HepG2 (cell line): ENCODE results near the gene ENTPD2. TPM values are rescaled to one million over a fixed set of nuclear protein-coding genes. Genes with fewer than 3 reads are reported as not detected.

Experiments used
- MIXL1 ChIP-seq: IDR thresholded peaks from 2 replicates; pipeline ENCODE4 v1.6.1; 2016
- NR2C2 ChIP-seq: sonication (generic); formaldehyde crosslinking; IDR thresholded peaks from 2 replicates; pipeline ENCODE4 v1.4.0; 2020; ENCODE audit warnings: missing genetic modification reagents, mild to moderate bottlenecking, moderate library complexity, borderline replicate concordance
- PHF21A ChIP-seq: sonication (generic); formaldehyde crosslinking; IDR thresholded peaks from 2 replicates; pipeline ENCODE4 v1.5.0; 2020; ENCODE audit warnings: mild to moderate bottlenecking, missing genetic modification reagents
- POLR2A ChIP-seq, 2 experiments: IDR thresholded peaks; 2 replicates each; pipeline ENCODE4 v1.6.1; 2011; ENCODE audit warnings: low read depth in 2 of 2, low read length in 2 of 2, mild to moderate bottlenecking in 1 of 2, moderate library complexity in 1 of 2; ENCODE audit not compliant: insufficient read depth in 1 of 2
- PRPF4 ChIP-seq: fragments of 200-400 bp; formaldehyde crosslinking; IDR thresholded peaks from 2 replicates; pipeline ENCODE4 v1.6.1; 2016; ENCODE audit warnings: low read length, low read depth; ENCODE audit not compliant: poor library complexity, severe bottlenecking
- RBFOX2 ChIP-seq: fragments of 200-400 bp; formaldehyde crosslinking; IDR thresholded peaks from 2 replicates; pipeline ENCODE4 v1.6.1; 2017; ENCODE audit warnings: low read depth, mild to moderate bottlenecking, low read length
- SP140L ChIP-seq: sonication (generic); formaldehyde crosslinking; IDR thresholded peaks from 2 replicates; pipeline ENCODE4 v1.4.0; 2020; ENCODE audit warnings: missing genetic modification reagents, borderline replicate concordance
- ZBTB42 ChIP-seq: sonication (generic); formaldehyde crosslinking; IDR thresholded peaks from 2 replicates; pipeline ENCODE4 v1.5.0; 2020; ENCODE audit warnings: mild to moderate bottlenecking, missing genetic modification reagents
- ZFP36L1 ChIP-seq: sonication (generic); formaldehyde crosslinking; IDR thresholded peaks from 2 replicates; pipeline ENCODE4 v1.8.0; 2022; ENCODE audit warnings: mild to moderate bottlenecking, missing genetic modification reagents, moderate library complexity
- ZFP62 ChIP-seq: sonication (generic); formaldehyde crosslinking; IDR thresholded peaks from 2 replicates; pipeline ENCODE4 v1.4.0; 2020; ENCODE audit warnings: missing genetic modification reagents
- ZNF225 ChIP-seq: sonication (generic); formaldehyde crosslinking; IDR thresholded peaks from 2 replicates; pipeline ENCODE4 v1.4.0; 2020; ENCODE audit warnings: mild to moderate bottlenecking, missing genetic modification reagents
- ZNF546 ChIP-seq: sonication (generic); formaldehyde crosslinking; conservative IDR thresholded peaks from 2 replicates; pipeline ENCODE4 v1.8.1; 2023; ENCODE audit warnings: mild to moderate bottlenecking, missing genetic modification reagents
- ZNF589 ChIP-seq: sonication (generic); formaldehyde crosslinking; conservative IDR thresholded peaks from 2 replicates; pipeline ENCODE4 v1.8.0; 2022; ENCODE audit warnings: mild to moderate bottlenecking, moderate library complexity, missing genetic modification reagents
- ZNF7 ChIP-seq: IDR thresholded peaks from 2 replicates; pipeline ENCODE4 v1.6.1; 2016; ENCODE audit warnings: missing biosample characterization, missing genetic modification reagents
- polyA plus RNA-seq, 8 experiments: library from polyadenylated mRNA; depleted of rRNA in 3 of 8; stranded (reverse) in 7 of 8; unstranded in 1 of 8; fragments of >200 nt; fragmentation: Illumina TruSeq in 4 of 8; extraction: Trizol in 4 of 8; gene quantifications; 2 replicates each; pipeline versions ENCODE4 v1.2.1 to v1.2.3, GENCODE V29; 2011 to 2016; ENCODE audit warnings: low read depth in 4 of 8, missing spikeins in 1 of 8, mixed read lengths in 1 of 8; ENCODE audit not compliant: insufficient read depth in 1 of 8
- total RNA-seq, 5 experiments: library from RNA; depleted of rRNA; stranded (reverse); fragments of >200 nt; fragmentation: Illumina TruSeq; extraction: Trizol; gene quantifications; 2 replicates each; pipeline ENCODE4 v1.2.3, GENCODE V29; 2016; ENCODE audit warnings: low read depth in 1 of 5
- TF ChIP-seq, protein P1 (sequence below): sonication (generic); formaldehyde crosslinking; IDR thresholded peaks from 2 replicates; pipeline ENCODE4 v1.4.0; 2020; ENCODE audit warnings: mild to moderate bottlenecking, missing genetic modification reagents, borderline replicate concordance
- TF ChIP-seq, protein P2 (sequence below): IDR thresholded peaks from 2 replicates; pipeline ENCODE4 v1.6.1; 2018; ENCODE audit warnings: missing genetic modification reagents
- TF ChIP-seq, protein P3 (sequence below): sonication (generic); formaldehyde crosslinking; IDR thresholded peaks from 2 replicates; pipeline ENCODE4 v1.4.0; 2020; ENCODE audit warnings: mild to moderate bottlenecking, missing genetic modification reagents
- TF ChIP-seq, protein P4 (sequence below): sonication (generic); formaldehyde crosslinking; IDR thresholded peaks from 2 replicates; pipeline ENCODE4 v1.4.0; 2020; ENCODE audit warnings: missing genetic modification reagents, borderline replicate concordance

The ENTPD2 gene
- total and polyA plus RNA-seq, 2 of the 13 experiments (the other 11 are each of a cell fraction or from before 2014, with no cell fraction given), result 0.95 to 3.2 TPM

GRCh38 chr9:137063311-137064026 is 9.6 kb upstream of the ENTPD2 start (continued):
- TF ChIP-seq, protein P1, sequence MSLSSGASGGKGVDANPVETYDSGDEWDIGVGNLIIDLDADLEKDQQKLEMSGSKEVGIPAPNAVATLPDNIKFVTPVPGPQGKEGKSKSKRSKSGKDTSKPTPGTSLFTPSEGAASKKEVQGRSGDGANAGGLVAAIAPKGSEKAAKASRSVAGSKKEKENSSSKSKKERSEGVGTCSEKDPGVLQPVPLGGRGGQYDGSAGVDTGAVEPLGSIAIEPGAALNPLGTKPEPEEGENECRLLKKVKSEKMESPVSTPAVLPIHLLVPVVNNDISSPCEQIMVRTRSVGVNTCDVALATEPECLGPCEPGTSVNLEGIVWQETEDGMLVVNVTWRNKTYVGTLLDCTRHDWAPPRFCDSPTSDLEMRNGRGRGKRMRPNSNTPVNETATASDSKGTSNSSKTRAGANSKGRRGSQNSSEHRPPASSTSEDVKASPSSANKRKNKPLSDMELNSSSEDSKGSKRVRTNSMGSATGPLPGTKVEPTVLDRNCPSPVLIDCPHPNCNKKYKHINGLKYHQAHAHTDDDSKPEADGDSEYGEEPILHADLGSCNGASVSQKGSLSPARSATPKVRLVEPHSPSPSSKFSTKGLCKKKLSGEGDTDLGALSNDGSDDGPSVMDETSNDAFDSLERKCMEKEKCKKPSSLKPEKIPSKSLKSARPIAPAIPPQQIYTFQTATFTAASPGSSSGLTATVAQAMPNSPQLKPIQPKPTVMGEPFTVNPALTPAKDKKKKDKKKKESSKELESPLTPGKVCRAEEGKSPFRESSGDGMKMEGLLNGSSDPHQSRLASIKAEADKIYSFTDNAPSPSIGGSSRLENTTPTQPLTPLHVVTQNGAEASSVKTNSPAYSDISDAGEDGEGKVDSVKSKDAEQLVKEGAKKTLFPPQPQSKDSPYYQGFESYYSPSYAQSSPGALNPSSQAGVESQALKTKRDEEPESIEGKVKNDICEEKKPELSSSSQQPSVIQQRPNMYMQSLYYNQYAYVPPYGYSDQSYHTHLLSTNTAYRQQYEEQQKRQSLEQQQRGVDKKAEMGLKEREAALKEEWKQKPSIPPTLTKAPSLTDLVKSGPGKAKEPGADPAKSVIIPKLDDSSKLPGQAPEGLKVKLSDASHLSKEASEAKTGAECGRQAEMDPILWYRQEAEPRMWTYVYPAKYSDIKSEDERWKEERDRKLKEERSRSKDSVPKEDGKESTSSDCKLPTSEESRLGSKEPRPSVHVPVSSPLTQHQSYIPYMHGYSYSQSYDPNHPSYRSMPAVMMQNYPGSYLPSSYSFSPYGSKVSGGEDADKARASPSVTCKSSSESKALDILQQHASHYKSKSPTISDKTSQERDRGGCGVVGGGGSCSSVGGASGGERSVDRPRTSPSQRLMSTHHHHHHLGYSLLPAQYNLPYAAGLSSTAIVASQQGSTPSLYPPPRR (CRISPR knock-in tag), result 0 out of 2 replicates have a peak, but pooled peaks have one; percentile 11
- TF ChIP-seq MIXL1 (CRISPR knock-in tag) (no peak), ZNF589 (CRISPR knock-in tag) (no peak), SP140L (no peak), ZBTB42 (0 out of 2 replicates have a peak, but pooled peaks have one; percentile 63), ZNF546 (CRISPR knock-in tag) (0 out of 2 replicates have a peak, but pooled peaks have one; percentile 53), ZNF7 (CRISPR knock-in tag) (no peak), NR2C2 (CRISPR knock-in tag) (no peak), PHF21A (CRISPR knock-in tag) (no peak), PRPF4 (no peak), RBFOX2 (peak; percentile 47; the same call in 1 of the 2 replicates), ZFP36L1 (no peak), POLR2A (IDR thresholded peaks at IDR 0.05; ENCODE audit: insufficient read depth in 1 of 2, low read depth in 2 of 2, low read length in 2 of 2) (no peak), ZNF225 (CRISPR knock-in tag) (no peak), ZFP62 (CRISPR knock-in tag) (no peak)
- TF ChIP-seq, protein P2, sequence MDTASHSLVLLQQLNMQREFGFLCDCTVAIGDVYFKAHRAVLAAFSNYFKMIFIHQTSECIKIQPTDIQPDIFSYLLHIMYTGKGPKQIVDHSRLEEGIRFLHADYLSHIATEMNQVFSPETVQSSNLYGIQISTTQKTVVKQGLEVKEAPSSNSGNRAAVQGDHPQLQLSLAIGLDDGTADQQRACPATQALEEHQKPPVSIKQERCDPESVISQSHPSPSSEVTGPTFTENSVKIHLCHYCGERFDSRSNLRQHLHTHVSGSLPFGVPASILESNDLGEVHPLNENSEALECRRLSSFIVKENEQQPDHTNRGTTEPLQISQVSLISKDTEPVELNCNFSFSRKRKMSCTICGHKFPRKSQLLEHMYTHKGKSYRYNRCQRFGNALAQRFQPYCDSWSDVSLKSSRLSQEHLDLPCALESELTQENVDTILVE (CRISPR knock-in tag), result no peak
- TF ChIP-seq, protein P3, sequence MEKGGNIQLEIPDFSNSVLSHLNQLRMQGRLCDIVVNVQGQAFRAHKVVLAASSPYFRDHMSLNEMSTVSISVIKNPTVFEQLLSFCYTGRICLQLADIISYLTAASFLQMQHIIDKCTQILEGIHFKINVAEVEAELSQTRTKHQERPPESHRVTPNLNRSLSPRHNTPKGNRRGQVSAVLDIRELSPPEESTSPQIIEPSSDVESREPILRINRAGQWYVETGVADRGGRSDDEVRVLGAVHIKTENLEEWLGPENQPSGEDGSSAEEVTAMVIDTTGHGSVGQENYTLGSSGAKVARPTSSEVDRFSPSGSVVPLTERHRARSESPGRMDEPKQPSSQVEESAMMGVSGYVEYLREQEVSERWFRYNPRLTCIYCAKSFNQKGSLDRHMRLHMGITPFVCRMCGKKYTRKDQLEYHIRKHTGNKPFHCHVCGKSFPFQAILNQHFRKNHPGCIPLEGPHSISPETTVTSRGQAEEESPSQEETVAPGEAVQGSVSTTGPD (CRISPR knock-in tag), result no peak
- TF ChIP-seq, protein P4, sequence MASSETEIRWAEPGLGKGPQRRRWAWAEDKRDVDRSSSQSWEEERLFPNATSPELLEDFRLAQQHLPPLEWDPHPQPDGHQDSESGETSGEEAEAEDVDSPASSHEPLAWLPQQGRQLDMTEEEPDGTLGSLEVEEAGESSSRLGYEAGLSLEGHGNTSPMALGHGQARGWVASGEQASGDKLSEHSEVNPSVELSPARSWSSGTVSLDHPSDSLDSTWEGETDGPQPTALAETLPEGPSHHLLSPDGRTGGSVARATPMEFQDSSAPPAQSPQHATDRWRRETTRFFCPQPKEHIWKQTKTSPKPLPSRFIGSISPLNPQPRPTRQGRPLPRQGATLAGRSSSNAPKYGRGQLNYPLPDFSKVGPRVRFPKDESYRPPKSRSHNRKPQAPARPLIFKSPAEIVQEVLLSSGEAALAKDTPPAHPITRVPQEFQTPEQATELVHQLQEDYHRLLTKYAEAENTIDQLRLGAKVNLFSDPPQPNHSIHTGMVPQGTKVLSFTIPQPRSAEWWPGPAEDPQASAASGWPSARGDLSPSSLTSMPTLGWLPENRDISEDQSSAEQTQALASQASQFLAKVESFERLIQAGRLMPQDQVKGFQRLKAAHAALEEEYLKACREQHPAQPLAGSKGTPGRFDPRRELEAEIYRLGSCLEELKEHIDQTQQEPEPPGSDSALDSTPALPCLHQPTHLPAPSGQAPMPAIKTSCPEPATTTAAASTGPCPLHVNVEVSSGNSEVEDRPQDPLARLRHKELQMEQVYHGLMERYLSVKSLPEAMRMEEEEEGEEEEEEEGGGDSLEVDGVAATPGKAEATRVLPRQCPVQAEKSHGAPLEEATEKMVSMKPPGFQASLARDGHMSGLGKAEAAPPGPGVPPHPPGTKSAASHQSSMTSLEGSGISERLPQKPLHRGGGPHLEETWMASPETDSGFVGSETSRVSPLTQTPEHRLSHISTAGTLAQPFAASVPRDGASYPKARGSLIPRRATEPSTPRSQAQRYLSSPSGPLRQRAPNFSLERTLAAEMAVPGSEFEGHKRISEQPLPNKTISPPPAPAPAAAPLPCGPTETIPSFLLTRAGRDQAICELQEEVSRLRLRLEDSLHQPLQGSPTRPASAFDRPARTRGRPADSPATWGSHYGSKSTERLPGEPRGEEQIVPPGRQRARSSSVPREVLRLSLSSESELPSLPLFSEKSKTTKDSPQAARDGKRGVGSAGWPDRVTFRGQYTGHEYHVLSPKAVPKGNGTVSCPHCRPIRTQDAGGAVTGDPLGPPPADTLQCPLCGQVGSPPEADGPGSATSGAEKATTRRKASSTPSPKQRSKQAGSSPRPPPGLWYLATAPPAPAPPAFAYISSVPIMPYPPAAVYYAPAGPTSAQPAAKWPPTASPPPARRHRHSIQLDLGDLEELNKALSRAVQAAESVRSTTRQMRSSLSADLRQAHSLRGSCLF (CRISPR knock-in tag), result no peak
